ENCODE measurements around the gene KRTAP4-12.
"Not testable (repeated sequence)": the region's sequence is repeated elsewhere in the genome, so short reads cannot be mapped to it uniquely, and the experiment has no call there.

Gene KRTAP4-12

DNA sequence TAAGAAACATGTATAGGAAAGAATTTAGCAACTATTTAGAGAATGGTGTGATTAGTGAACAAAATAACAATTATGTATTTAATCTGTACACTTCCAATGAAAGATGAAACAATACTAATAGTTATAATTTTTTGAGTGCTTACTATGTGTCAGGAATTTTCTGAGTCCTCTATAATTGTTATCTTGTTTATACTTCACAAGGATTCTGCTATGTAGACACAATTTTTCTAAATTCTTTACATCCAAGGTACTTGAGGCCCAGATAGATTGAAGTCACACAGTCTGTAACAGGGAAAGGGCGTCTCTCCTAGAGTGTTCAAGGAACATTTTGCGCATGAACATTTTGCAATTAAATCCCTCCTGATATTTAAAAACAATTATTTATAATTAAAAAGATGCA is 1.1 kb upstream of the KRTAP4-12 start:
- no peak for DNase-seq

DNA sequence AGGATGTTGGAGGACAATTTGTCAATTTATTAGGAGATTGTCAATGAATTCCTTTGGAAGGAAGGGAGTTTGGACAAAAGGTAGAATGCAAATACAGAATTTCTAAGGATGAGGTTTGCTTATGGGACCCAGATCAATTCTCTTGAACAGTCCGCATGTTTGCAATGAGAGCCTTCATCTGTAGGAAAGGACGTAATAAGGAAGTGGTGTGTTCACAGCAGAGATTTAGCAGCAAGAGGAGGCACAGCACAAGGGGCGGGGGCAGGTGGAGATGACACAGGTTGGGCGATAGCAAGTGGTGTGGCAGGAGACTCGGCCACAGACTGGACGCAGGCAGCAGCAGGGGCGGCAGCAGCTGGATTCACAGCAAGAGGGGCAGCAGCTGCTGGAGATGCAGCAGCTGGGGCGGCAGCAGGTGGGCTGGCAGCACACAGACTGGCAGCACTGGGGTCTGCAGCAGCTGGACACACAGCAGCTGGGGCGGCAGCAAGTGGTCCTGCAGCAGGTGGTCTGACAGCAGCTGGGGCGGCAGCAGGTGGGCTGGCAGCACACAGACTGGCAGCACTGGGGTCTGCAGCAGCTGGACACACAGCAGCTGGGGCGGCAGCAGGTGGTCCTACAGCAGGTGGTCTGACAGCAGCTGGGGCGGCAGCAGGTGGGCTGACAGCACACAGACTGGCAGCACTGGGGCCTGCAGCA is 541 bp downstream of the KRTAP4-12 start:
- DNase-seq: not testable (repeated sequence)

DNA sequence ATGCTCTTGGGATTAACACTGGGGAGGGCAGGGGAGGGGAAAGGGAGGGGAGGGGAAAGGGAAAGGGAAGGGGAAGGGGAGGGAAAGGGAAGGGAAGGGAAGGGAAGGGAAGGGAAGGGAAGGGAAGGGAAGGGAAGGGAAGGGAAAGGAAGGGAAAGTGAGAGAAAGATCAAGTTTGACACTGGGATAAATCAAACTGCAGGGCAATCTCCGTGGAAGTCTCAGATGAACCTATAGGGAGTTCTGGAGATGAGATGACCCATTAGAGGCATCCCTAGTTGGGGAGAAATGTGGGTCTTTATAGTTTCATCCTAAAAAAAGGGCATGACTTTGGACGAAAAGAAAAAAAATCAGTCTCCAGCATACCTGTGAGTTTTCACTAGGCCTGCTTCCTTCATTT is 2.2 kb downstream of the KRTAP4-12 start:
- DNase-seq: no peak

DNA sequence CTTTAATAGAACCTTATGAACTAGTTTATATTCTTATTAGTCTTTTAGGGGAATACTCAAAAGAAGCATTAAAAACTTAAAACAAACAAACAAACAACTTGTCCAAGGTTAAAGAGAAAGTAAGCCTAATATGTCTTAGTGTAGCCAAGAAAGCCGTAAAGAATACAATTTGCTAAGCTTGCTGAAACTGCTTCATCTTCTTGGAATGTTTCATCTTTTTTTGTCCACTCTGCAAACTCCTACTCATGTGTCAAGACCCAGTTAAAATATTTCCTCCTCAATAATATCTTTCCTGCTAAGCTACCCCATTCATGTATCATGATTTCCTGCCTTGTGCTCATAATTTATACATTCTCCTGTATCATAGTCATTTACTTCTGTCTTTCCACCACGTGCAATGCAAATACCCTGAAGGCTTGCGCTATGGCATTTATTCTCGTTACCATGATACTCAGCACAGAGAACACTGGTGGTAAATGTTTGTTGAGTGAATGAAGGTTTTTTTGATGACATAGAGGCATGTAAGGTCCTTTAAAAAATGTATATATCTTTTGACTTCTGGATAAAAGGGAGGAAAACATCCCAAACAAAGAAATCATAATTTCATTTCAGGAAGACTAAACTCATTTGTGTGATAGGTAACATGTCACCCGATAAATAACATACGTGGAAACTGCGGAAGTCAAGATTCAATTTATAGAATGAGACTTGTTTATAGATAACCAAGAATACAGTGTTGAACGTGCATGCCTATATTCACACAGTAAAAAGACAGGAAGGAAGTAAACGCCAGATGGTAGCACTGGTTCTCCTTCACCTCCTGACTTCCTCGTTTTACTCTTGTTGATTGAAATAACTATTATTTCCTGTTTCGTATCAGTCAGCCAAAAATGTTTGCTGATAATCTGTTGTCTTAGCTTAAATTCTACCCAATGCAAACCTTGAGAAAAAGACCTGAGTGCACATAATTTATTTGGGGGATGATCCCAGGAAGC is 4.0 kb downstream of the KRTAP4-12 start:
- not testable (repeated sequence) for DNase-seq

DNA sequence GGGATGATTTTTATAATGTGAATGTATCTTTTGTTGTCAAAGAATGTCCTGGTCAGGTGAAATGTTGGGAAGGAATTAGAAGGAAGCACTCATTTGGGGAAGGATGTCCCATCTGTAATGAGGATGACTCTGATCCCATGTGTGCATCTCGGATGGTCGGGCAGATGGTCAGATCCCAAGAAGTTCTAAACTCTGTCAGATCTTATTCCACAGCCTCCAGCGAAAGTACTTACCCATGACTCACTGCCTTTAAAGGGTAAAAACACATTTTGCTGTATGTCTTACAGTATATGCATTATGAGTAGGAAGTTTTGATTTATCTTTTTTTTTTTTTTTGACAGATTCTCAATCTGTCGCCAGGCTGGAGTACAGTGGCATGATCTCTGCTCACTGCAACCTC is 5.3 kb downstream of the KRTAP4-12 start:
- no peak for DNase-seq

DNA sequence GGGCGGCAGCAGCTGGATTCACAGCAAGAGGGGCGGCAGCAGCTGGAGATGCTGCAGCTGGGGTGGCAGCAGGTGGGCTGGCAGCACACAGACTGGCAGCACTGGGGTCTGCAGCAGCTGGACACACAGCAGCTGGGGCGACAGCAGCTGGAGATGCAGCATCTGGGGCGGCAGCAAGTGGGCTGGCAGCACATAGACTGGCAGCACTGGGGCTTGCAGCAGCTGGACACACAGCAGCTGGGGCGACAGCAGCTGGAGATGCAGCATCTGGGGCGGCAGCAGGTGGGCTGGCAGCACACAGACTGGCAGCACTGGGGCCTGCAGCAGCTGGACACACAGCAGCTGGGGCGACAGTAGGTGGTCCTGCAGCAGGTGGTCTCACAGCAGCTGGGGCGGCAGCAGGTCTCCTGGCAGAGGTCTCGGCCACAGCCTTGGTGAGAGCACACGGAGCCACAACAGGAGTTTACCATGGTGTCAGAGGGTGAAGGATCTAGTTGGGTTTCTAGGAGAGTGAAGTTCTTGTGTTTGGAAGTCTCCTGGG is 6.1 kb downstream of the KRTAP4-12 start, which contains the start of gene KRTAP4-11:
KRTAP4-11 (minus strand) TSS at position 528 of the 541 bp plus-strand sequence; CDS start at position 470, 58 bp downstream.
- not testable (repeated sequence) for DNase-seq

DNA sequence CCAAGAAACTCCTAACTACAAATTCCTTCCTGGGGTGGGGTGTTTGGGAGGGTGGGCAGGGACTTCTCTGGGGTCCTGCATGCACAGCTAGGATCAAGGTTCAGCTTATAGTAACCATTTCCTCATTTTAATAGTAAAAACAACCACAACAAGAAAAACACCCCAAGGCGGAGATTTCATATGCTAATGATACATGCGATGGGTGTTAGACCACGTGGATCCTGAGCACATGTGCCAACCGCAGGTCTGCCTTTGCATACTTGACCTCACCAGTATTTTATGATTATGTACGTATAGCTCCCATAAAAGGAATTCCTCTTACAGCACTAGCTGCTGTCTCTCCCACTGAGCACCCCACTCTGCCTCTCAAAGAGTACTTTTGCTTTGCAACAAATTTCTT is 7.7 kb downstream of the KRTAP4-12 start:
- no peak for DNase-seq

DNA sequence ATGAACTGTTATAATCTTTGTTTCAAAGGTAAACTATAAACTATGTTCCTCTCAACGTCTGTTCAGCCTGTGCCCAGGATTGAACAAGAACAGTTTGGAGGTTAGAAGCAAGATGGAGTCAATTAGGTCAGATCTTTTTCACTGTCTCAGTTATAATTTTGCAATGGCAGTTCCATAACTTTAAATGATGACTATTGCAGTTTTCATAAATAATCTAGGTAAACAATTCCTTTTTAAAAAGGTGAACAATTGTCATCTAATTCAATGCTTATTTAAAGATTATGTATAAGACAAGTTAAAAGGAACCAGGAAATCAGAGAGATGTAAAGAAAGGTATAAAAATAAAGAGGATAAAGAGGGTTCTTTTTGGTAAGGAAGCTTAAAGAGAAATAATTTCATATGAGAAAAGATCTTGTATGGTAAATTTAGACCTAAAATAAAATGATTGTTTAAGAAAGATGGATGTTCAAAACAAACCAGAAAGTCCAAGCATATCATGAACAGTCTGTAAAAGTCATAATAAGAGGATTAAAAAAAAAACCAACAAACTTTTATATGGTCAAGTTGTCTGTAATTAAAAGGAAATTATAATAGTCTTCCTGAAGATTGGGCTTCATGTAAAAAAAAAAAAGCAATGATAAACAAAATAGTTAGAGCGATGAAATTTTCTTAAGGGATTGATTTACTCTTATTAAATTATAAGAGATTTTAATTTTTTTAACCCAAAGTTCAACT is 12.7 kb downstream of the KRTAP4-12 start:
- DNase-seq: no peak

DNA sequence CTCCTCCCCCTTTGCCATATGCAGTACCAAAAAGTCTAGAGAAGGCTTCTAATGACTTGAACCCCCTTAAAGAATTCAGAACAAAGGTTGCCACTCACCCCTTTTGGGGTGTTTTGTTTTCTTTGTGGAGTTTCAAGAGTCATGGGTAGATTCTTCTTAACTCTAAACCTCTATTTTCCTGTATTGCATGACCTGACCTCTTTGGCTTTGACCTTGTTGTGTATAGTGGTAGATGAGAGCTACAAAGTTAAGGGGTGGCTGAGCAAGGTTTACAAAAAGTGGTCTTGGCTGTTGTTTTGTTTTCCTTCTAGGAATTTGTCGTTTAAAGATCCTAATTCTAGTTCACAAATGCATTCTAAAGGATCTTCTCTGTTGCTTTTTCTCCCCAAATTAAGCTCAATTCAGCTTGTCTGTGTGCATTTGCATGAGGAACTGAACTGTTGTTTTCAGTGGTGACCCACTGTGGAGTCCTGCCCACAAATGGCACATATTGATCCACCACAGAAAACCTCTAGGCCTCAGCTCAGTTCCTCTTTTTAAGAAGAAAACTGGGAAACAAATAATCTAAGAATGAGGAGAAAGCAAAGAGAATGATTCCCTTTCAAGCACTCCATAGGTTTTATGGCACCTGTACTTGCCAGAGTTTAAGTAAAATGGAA is 15.1 kb downstream of the KRTAP4-12 start:
- DNase-seq: not testable (repeated sequence)

DNA sequence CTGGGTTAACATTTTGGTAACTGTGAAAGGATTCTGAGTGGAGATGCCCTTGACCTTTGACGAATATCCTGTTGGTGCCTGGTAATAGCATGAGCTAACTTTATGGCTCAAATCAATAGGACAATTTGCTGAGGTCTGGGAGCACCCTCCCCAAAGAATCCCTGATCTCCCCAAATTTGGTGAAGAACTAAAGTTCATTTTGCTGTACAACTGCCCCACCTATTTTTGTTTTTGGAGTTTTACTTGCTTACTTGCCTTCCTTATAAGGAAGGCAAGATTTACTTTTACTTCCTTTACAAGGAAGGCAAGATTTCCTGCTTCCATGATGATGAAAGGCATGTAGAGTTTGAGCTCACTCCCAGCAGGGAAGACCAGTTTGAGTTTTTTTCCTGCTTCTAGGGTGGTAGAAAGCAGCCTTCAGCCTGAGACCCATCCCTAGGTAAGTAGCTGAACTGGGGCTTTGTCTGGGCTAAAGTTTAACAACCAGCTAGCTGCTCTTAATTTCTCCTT is 16.0 kb downstream of the KRTAP4-12 start:
- DNase-seq: no peak

DNA sequence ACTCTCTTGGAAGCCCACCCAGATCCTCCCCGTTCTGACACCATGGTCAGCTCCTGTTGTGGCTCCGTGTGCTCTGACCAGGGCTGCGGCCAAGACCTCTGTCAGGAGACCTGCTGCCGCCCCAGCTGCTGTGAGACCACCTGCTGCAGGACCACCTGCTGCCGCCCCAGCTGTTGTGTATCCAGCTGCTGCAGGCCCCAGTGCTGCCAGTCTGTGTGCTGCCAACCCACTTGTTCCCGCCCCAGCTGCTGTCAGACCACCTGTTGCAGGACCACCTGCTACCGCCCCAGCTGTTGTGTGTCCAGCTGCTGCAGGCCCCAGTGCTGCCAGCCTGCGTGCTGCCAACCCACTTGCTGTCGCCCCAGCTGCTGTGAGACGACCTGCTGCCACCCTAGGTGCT is 18.6 kb downstream of the KRTAP4-12 start, which contains the start of gene KRTAP4-9:
KRTAP4-9 (plus strand) TSS at position 43 of the 400 bp plus-strand sequence; CDS start at position 43, 0 bp downstream.
- DNase-seq: not testable (repeated sequence)

DNA sequence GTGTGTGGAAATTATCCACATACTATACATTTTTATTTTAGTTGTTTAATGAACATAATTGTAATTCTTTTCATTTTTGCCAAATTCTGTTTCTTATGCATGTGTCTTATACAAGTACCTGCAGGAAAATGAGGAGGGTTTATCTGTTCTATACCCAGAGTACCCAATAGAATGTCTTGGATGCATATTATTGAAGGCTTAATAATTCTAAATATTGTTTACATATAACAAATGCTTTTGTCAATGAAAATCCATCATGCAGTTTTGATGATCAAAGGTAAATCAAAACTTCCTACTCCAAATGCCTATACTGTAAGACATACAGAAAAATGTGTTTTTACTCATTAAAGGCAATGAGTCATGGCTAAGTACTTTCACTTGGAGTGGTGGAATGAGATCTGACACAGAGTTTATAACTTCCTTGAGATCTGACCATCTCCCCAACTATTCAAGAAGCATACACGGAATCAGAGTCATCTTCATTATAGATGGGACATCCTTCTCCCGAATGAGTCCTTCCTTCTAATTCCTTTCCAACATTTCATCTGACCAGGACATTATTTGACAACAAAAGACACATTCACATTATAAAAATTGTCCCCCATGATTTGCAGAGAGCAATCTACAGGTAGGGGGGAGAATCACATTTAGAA is 19.5 kb downstream of the KRTAP4-12 start:
- not testable (repeated sequence) for DNase-seq

DNA sequence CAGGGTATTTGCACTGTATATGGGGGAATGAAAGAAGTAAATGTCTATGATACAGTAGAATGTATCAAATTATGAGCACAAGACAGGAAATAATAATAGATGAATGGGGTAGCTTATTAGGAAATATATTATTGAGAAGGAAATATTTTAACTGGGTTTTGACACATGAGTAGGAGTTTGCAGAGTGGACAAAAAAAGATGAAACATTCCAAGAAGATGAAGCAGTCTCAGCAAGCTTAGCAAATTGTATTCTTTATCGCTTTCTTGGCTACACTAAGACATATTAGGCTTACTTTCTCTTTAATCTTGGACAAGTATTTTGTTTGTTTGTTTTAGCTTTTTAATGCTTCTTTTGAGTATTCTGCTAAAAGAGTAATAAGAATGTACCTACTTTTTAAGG is 20.1 kb downstream of the KRTAP4-12 start:
- no peak for DNase-seq

DNA sequence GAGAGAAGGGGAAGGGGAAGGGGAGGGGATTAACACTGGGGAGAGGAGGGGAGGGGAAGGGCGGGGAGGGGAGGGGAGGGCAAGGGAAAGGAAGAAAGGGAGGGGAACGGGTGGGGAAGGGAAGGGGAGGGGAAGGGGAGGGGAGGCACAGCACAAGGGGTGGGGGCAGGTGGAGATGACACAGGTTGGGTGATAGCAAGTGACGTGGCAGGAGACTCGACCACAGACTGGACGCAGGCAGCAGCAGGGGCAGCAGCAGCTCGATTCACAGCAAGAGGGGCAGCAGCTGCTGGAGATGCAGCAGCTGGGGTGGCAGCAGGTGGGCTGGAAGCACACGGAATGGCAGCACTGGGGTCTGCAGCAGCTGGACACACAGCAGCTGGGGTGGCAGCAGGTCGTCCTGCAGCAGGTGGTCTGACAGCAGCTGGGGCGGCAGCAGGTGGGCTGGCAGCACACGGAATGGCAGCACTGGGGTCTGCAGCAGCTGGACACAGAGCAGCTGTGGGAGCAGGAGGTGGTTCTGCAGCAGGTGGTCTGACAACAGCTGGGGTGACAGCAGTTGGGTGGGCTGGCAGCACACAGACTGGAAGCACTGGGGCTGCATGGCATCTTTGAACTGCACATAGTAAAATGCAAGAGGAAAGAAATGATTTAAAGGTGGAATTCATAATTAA is 22.3 kb downstream of the KRTAP4-12 start, which contains the start of gene KRTAP4-16:
KRTAP4-16 (minus strand) TSS at position 624 of the 674 bp plus-strand sequence; CDS start at position 624, 0 bp downstream.
- DNase-seq: no peak

DNA sequence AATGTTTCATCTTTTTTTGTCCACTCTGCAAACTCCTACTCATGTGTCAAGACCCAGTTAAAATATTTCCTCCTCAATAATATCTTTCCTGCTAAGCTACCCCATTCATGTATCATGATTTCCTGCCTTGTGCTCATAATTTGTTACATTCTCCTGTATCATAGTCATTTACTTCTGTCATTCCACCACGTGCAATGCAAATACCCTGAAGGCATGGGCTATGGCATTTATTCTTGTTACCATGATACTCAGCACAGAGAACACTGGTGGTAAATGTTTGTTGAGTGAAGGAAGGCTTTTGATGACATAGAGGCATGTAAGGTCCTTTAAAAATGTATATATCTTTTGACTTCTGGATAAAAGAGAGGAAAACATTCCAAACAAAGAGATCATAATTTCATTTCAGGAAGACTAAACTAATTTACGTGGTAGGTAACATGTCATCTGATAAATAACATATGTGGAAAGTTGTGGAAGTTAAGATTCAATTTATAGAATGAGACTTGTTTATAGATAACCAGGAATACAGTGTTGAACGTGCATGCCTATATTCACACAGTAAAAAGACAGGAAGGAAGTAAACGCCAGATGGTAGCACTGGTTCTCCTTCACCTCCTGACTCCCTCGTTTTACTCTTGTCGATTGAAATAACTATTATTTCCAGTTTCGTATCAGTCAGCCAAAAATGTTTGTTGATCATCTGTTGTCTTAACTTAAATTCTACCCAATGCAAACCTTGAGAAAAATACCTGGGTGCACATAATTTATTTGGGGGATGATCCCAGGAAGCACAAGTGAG is 24.1 kb downstream of the KRTAP4-12 start:
- DNase-seq: not testable (repeated sequence)

DNA sequence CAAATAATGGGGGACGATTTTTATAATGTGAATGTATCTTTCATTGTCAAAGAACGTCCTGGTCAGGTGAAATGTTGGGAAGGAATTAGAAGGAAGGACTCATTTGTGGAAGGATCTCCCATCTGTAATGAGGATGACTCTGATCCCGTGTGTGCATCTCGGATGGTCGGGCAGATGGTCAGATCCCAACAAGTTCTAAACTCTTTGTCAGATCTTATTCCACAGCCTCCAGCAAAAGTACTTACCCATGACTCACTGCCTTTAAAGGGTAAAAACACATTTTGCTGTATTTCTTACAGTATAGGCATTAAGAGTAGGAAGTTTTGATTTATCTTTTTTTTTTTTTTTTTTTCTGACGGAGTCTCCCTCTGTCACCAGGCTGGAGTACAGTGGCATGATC is 25.5 kb downstream of the KRTAP4-12 start:
- no peak for DNase-seq

DNA sequence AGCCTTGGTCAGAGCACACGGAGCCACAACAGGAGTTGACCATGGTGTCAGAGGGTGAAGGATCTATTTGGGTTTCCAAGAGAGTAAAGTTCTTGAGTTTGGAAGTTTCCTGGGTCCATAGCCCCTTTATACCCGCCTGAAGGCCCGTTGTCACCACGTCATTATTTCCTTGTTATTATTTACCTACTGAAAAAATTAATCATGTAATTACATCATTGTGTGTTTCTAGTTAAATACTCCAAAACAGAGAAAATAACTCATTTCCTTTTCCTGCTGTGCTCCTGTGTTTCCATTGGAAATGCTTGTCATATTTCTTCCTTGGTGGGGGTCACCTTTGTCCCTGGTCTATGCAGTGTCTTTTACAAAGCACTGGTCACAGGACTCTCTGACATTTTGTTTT is 25.9 kb downstream of the KRTAP4-12 start, which contains the start of gene KRTAP4-8:
KRTAP4-8 (minus strand) TSS at position 101 of the 400 bp plus-strand sequence; CDS start at position 43, 58 bp downstream.
- DNase-seq: no peak

DNA sequence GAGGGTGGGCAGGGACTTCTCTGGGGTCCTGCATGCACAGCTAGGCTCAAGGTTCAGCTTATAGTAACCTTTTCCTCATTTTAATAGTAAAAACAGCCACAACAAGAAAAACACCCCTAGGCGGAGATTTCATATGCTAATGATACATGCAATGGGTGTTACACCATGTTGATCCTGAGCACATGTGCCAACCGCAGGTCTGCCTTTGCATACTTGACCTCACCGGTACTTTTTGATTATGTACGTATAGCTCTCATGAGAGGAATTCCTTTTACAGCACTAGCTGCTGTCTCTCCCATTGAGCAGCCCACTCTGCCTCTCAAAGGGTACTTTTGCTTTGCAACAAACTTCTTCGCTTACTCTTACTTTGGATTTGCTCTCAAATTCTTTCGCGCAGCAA is 27.9 kb downstream of the KRTAP4-12 start:
- DNase-seq: no peak

DNA sequence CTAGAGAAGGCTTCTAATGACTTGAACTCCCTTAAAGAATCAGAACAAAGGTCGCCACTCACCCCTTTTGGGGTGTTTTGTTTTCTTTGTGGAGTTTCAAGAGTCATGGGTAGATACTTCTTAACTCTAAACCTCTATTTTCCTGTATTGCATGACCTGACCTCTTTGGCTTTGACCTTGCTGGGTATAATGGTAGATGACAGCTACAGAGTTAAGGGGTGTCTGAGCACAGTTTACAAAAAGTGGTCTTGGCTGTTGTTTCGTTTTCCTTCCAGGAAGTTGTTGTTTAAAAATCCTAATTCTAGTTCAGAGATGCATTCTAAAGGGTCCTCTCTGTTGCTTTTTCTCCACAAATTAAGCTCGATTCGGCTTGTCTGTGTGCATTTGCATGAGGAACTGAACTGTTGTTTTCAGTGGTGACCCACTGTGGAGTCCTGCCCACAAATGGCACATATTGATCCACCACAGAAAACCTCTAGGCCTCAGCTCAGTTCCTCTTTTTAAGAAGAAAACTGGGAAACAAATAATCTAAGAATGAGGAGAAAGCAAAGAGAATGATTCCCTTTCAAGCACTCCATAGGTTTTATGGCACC is 35.1 kb downstream of the KRTAP4-12 start:
- not testable (repeated sequence) for DNase-seq

Measured in GOT3 (cell line).